Mucosa of stomach (tissue), 1 donor: ENCODE data around the gene TMEM178B.

ENCODE experiments used
- H3K27me3 ChIP-seq: one replicate; pipeline ENCODE4 v1.7.0; 2013; ENCODE audit warnings: mild to moderate bottlenecking, low read length; ENCODE audit not compliant: control insufficient read depth, insufficient read depth
- H3K36me3 ChIP-seq: one replicate; pipeline ENCODE4 v1.7.0; 2013; ENCODE audit warnings: low read length; ENCODE audit not compliant: control insufficient read depth, insufficient read depth
- H3K4me1 ChIP-seq: one replicate; pipeline ENCODE4 v1.7.0; 2013; ENCODE audit warnings: mild to moderate bottlenecking, low read length; ENCODE audit not compliant: control insufficient read depth, insufficient read depth
- H3K4me3 ChIP-seq: one replicate; pipeline ENCODE4 v1.7.0; 2013; ENCODE audit warnings: low read length
- H3K9ac ChIP-seq: one replicate; pipeline ENCODE4 v1.7.0; 2013; ENCODE audit warnings: mild to moderate bottlenecking, low read length, moderate library complexity
- H3K9me3 ChIP-seq: one replicate; pipeline ENCODE4 v1.7.0; 2013; ENCODE audit warnings: mild to moderate bottlenecking, low read length, moderate library complexity; ENCODE audit not compliant: control insufficient read depth
- donor health status: Pancreatic carcinoma.

The TMEM178B gene

GRCh38 chr7:141464551-141464950 lies 390.7 kb downstream of the TMEM178B start:
- Histone ChIP-seq H3K9me3 (no peaks in the 10 kb centered on the region), H3K27me3 (no peaks in the 10 kb centered on the region), H3K4me3 (no peak overlapping the region), H3K36me3 (no peaks in the 10 kb centered on the region), H3K9ac (no peak overlapping the region), H3K4me1 (no peaks in the 10 kb centered on the region)

DNA sequence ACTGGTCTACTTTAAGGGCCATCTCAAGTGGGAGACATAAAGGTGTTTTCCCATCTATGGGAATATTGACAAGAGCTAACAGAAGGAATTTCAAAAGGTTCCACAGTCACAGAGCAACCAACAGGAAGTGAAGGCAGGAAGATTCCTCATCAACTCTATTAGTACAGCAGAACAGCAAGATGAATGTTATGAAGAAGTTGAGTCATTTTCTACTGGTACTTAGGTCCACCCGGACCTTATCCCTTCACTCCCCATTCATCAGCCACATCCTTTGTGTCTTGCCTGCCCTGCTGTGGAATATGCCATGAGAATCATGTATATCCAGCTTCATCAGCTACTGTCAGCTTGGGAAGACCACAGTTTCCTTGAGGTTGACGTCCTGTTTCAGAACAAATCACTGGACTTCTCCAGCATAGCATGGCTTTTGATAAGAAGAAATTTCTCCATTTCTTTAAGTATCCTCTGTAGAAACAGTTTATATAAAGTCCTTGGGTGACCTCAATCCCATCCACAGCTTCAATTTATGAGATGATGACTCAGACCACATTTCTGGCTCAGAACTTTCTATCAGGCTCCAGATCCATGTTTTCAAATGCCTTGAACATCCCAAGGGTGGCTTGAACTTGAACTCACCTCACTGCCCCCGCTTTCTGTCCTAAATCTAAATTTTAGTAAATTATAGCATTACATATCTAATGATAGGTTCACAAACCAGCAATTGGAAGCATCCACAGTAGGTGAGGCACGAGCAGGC lies 392.5 kb downstream of the TMEM178B start:
- no peaks in the 10 kb centered on the region for H3K4me1 ChIP-seq
- H3K36me3 ChIP-seq: no peaks in the 10 kb centered on the region
- no peak overlapping the region for H3K4me3 ChIP-seq
- no peaks in the 10 kb centered on the region for H3K27me3 ChIP-seq
- no peak overlapping the region for H3K9ac ChIP-seq
- H3K9me3 ChIP-seq: no peaks in the 10 kb centered on the region

- H3K27me3 ChIP-seq: no peaks in the 10 kb centered on the region
- no peaks in the 10 kb centered on the region for H3K4me1 ChIP-seq
- H3K9me3 ChIP-seq: no peaks in the 10 kb centered on the region
- H3K4me3 ChIP-seq: no peak overlapping the region
- no peak overlapping the region for H3K9ac ChIP-seq
- H3K36me3 ChIP-seq: no peaks in the 10 kb centered on the region
Observed at GRCh38 chr7:141468341-141468740, 394.5 kb downstream of the TMEM178B start.

GRCh38 chr7:141475679-141476078 lies 401.8 kb downstream of the TMEM178B start:
- no peaks in the 10 kb centered on the region for H3K4me1 ChIP-seq
- no peaks in the 10 kb centered on the region for H3K36me3 ChIP-seq
- no peak overlapping the region for H3K4me3 ChIP-seq
- no peak overlapping the region for H3K9ac ChIP-seq
- no peaks in the 10 kb centered on the region for H3K9me3 ChIP-seq
- H3K27me3 ChIP-seq: no peaks in the 10 kb centered on the region

DNA sequence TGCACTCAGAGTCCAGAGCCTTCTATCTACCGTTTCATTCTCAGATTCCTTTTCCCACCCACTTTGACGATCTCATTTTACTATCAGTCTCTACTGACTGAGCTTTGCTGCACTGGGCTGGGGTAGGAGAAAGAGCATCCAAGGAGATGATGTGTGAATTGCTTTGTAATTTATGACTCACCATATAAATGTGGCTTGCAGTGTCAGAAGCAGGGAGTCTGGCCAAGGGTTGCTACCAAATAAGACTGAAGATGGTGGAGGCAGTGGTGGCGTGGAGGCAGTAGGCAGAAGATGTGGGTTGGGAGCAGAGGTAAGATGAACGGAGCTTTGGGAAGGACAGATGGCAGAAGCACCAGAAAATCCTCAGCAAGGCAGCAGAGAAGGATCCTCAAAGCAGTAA lies 404.0 kb downstream of the TMEM178B start:
- H3K9ac ChIP-seq: no peak overlapping the region
- H3K27me3 ChIP-seq: no peaks in the 10 kb centered on the region
- no peaks in the 10 kb centered on the region for H3K36me3 ChIP-seq
- H3K4me3 ChIP-seq: no peak overlapping the region
- H3K9me3 ChIP-seq: no peaks in the 10 kb centered on the region
- H3K4me1 ChIP-seq: no peaks in the 10 kb centered on the region

- no peaks in the 10 kb centered on the region for H3K27me3 ChIP-seq
- H3K9me3 ChIP-seq: no peaks in the 10 kb centered on the region
- H3K4me3 ChIP-seq: no peak overlapping the region
- no peak overlapping the region for H3K9ac ChIP-seq
- no peaks in the 10 kb centered on the region for H3K4me1 ChIP-seq
- H3K36me3 ChIP-seq: no peaks in the 10 kb centered on the region
Observed at GRCh38 chr7:141478845-141479244, 405.0 kb downstream of the TMEM178B start.

GRCh38 chr7:141480953-141481352 lies 407.1 kb downstream of the TMEM178B start:
- Histone ChIP-seq H3K36me3 (no peaks in the 10 kb centered on the region), H3K4me3 (no peak overlapping the region), H3K4me1 (no peaks in the 10 kb centered on the region), H3K9ac (no peak overlapping the region), H3K27me3 (no peaks in the 10 kb centered on the region), H3K9me3 (no peaks in the 10 kb centered on the region)

DNA sequence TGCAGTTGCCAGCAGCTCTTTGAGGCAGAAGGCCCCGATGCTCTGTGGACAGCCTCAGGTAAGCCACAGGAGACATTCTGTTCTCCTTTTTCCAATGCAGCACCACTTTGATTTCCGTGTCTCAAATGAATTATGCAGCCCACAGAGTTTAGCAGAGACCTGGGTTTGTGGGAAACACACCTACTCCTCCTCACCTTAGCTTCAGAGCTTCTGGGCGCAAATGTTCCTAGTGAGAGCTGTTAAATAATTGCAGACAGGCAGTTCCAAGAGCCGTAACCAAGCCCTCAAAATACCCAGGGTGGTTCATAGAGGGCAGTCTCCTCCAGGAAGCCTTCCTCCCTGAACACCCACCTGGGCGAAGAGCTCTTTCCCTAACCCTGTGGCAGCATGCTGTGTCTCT lies 408.1 kb downstream of the TMEM178B start:
- Histone ChIP-seq H3K9me3 (no peaks in the 10 kb centered on the region), H3K27me3 (no peaks in the 10 kb centered on the region)

DNA sequence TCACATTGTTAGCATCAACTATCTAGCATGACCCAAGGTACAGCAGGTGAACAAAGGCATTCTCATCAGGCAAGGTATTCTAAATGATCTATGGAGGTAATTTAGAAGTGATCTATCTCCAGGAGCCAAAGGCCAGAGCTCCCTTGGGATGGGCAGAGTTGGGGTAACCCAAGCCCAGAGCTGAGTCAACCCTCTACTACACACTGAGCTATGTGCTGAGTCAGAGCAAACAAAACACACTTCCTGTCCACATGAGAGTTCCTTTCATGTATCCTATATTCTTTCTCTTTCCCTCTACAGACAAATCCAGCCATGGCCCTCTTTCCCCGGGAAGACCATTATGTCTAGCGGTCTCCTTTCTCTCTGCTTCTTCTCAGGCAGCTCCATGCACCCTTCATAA lies 409.2 kb downstream of the TMEM178B start:
- no peak overlapping the region for H3K4me3 ChIP-seq
- H3K27me3 ChIP-seq: no peaks in the 10 kb centered on the region
- H3K36me3 ChIP-seq: no peaks in the 10 kb centered on the region
- H3K9me3 ChIP-seq: no peaks in the 10 kb centered on the region
- no peak overlapping the region for H3K9ac ChIP-seq
- H3K4me1 ChIP-seq: no peaks in the 10 kb centered on the region

More for the DNA sequence above, 408.1 kb downstream of the TMEM178B start:
- Histone ChIP-seq H3K4me1 (no peaks in the 10 kb centered on the region), H3K9ac (no peak overlapping the region), H3K36me3 (no peaks in the 10 kb centered on the region), H3K4me3 (no peak overlapping the region)

GRCh38 chr7:141484907-141485306 lies 411.0 kb downstream of the TMEM178B start:
- Histone ChIP-seq H3K4me3 (no peak overlapping the region), H3K27me3 (no peaks in the 10 kb centered on the region), H3K9ac (no peak overlapping the region), H3K9me3 (no peaks in the 10 kb centered on the region), H3K36me3 (no peaks in the 10 kb centered on the region), H3K4me1 (no peaks in the 10 kb centered on the region)

GRCh38 chr7:141486959-141487358 lies 413.1 kb downstream of the TMEM178B start:
- no peaks in the 10 kb centered on the region for H3K27me3 ChIP-seq
- H3K36me3 ChIP-seq: no peaks in the 10 kb centered on the region
- no peaks in the 10 kb centered on the region for H3K4me1 ChIP-seq
- H3K9ac ChIP-seq: no peak overlapping the region
- no peaks in the 10 kb centered on the region for H3K9me3 ChIP-seq
- no peak overlapping the region for H3K4me3 ChIP-seq

- H3K4me1 ChIP-seq: no peaks in the 10 kb centered on the region
- no peaks in the 10 kb centered on the region for H3K9me3 ChIP-seq
- no peak overlapping the region for H3K4me3 ChIP-seq
- no peak overlapping the region for H3K9ac ChIP-seq
- no peaks in the 10 kb centered on the region for H3K27me3 ChIP-seq
- no peaks in the 10 kb centered on the region for H3K36me3 ChIP-seq
Observed at GRCh38 chr7:141490474-141490873, 416.6 kb downstream of the TMEM178B start.

DNA sequence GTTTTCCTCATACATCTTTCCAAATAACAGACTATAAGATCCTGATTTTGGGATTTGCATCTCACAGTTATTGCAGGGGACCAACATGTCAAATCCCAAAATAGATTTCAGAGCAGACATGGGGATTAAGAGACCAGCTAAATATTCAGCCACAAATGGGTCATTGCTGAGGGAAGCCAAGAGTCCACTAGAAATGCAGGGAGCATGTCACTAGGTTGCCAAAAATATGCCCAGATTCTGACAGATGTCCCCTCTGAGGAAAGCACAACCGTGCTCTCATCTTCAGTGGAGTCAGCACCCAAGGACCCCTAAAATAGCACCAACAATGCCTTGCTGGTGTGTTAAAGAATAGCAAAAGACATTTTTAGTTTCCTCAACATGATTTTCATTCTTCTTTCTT lies 421.2 kb downstream of the TMEM178B start:
- Histone ChIP-seq H3K4me1 (no peaks in the 10 kb centered on the region), H3K27me3 (no peaks in the 10 kb centered on the region), H3K9ac (no peak overlapping the region), H3K36me3 (no peaks in the 10 kb centered on the region), H3K9me3 (no peaks in the 10 kb centered on the region), H3K4me3 (no peak overlapping the region)
